Measurements from ENCODE around the gene FASLG.

FASLG gene

GRCh38 chr1:172630868-172631267, 28.0 kb upstream of the FASLG start:
- Mint-ChIP-seq H3K27me3 (peaks cover 4% of the 10 kb centered on the region), H3K4me1 (ENCODE audit: low read depth) (peaks cover 41% of the 10 kb centered on the region), H3K27ac (peak overlapping the region; percentile 13), H3K36me3 (peaks cover 2% of the 10 kb centered on the region), H3K9me3 (ENCODE audit: low read depth) (no peaks in the 10 kb centered on the region), H3K4me3 (no peak overlapping the region)

GRCh38 chr1:172637522-172637921, 21.4 kb upstream of the FASLG start:
- no peaks in the 10 kb centered on the region for H3K27me3 Mint-ChIP-seq
- peaks cover 64% of the 10 kb centered on the region for H3K4me1 Mint-ChIP-seq (ENCODE audit: low read depth)
- H3K9me3 Mint-ChIP-seq (ENCODE audit: low read depth), result peaks cover 7% of the 10 kb centered on the region
- peak overlapping the region; percentile 100 for H3K27ac Mint-ChIP-seq
- H3K36me3 Mint-ChIP-seq, result peaks cover 6% of the 10 kb centered on the region
- H3K4me3 Mint-ChIP-seq, result peak overlapping the region; percentile 64

- H3K27me3 Mint-ChIP-seq, result no peaks in the 10 kb centered on the region
- H3K36me3 Mint-ChIP-seq, result peaks cover 6% of the 10 kb centered on the region
- peaks cover 7% of the 10 kb centered on the region for H3K9me3 Mint-ChIP-seq (ENCODE audit: low read depth)
- peak overlapping the region; percentile 100 for H3K27ac Mint-ChIP-seq
- H3K4me1 Mint-ChIP-seq (ENCODE audit: low read depth), result peaks cover 69% of the 10 kb centered on the region
- peak overlapping the region; percentile 71 for H3K4me3 Mint-ChIP-seq
Observed at GRCh38 chr1:172638249-172638648, 20.7 kb upstream of the FASLG start.

GRCh38 chr1:172638885-172639831, 19.7 kb upstream of the FASLG start:
- H3K4me1 Mint-ChIP-seq (ENCODE audit: low read depth), result peaks cover 78% of the 10 kb centered on the region
- H3K27ac Mint-ChIP-seq, result peak overlapping the region; percentile 100
- peaks cover 7% of the 10 kb centered on the region for H3K9me3 Mint-ChIP-seq (ENCODE audit: low read depth)
- H3K27me3 Mint-ChIP-seq, result no peaks in the 10 kb centered on the region
- H3K36me3 Mint-ChIP-seq, result peaks cover 6% of the 10 kb centered on the region
- peak overlapping the region; percentile 71 for H3K4me3 Mint-ChIP-seq

GRCh38 chr1:172640111-172640510, 18.8 kb upstream of the FASLG start:
- Mint-ChIP-seq H3K4me1 (ENCODE audit: low read depth) (peaks cover 88% of the 10 kb centered on the region), H3K36me3 (peaks cover 6% of the 10 kb centered on the region), H3K4me3 (peak overlapping the region; percentile 71), H3K27me3 (peaks cover 2% of the 10 kb centered on the region), H3K9me3 (ENCODE audit: low read depth) (peaks cover 7% of the 10 kb centered on the region), H3K27ac (peak overlapping the region; percentile 100)

- peaks cover 6% of the 10 kb centered on the region for H3K36me3 Mint-ChIP-seq
- H3K27ac Mint-ChIP-seq, result peak overlapping the region; percentile 100
- peaks cover 97% of the 10 kb centered on the region for H3K4me1 Mint-ChIP-seq (ENCODE audit: low read depth)
- peaks cover 7% of the 10 kb centered on the region for H3K9me3 Mint-ChIP-seq (ENCODE audit: low read depth)
- H3K27me3 Mint-ChIP-seq, result peaks cover 2% of the 10 kb centered on the region
- peak overlapping the region; percentile 36 for H3K4me3 Mint-ChIP-seq
Observed at GRCh38 chr1:172641492-172641891, 17.4 kb upstream of the FASLG start.

GRCh38 chr1:172642970-172643369, 15.9 kb upstream of the FASLG start:
- H3K4me1 Mint-ChIP-seq (ENCODE audit: low read depth), result peaks cover 99% of the 10 kb centered on the region
- H3K27ac Mint-ChIP-seq, result peak overlapping the region; percentile 46
- no peaks in the 10 kb centered on the region for H3K9me3 Mint-ChIP-seq (ENCODE audit: low read depth)
- H3K27me3 Mint-ChIP-seq, result peaks cover 2% of the 10 kb centered on the region
- H3K4me3 Mint-ChIP-seq, result peak overlapping the region; percentile 43
- no peaks in the 10 kb centered on the region for H3K36me3 Mint-ChIP-seq

GRCh38 chr1:172646653-172647052, 12.2 kb upstream of the FASLG start:
- Mint-ChIP-seq H3K36me3 (no peaks in the 10 kb centered on the region), H3K4me3 (no peak overlapping the region), H3K4me1 (ENCODE audit: low read depth) (peaks cover 73% of the 10 kb centered on the region), H3K9me3 (ENCODE audit: low read depth) (no peaks in the 10 kb centered on the region), H3K27me3 (peaks cover 2% of the 10 kb centered on the region), H3K27ac (peak overlapping the region; percentile 84)

- Mint-ChIP-seq H3K4me1 (ENCODE audit: low read depth) (peaks cover 68% of the 10 kb centered on the region), H3K9me3 (ENCODE audit: low read depth) (no peaks in the 10 kb centered on the region), H3K27ac (peak overlapping the region; percentile 84)
Observed at GRCh38 chr1:172647110-172647564, 11.8 kb upstream of the FASLG start.

GRCh38 chr1:172647987-172648386, 10.9 kb upstream of the FASLG start:
- peak overlapping the region; percentile 42 for H3K4me3 Mint-ChIP-seq
- H3K4me1 Mint-ChIP-seq (ENCODE audit: low read depth), result peaks cover 62% of the 10 kb centered on the region
- H3K36me3 Mint-ChIP-seq, result no peaks in the 10 kb centered on the region

More at GRCh38 chr1:172647110-172647564, 11.8 kb upstream of the FASLG start:
- H3K27me3 Mint-ChIP-seq, result peaks cover 2% of the 10 kb centered on the region
- peak overlapping the region; percentile 27 for H3K4me3 Mint-ChIP-seq
- no peaks in the 10 kb centered on the region for H3K36me3 Mint-ChIP-seq

GRCh38 chr1:172650474-172651193, 8.3 kb upstream of the FASLG start:
- no peaks in the 10 kb centered on the region for H3K9me3 Mint-ChIP-seq (ENCODE audit: low read depth)
- peaks cover 2% of the 10 kb centered on the region for H3K27me3 Mint-ChIP-seq
- H3K27ac Mint-ChIP-seq, result no peak overlapping the region
- H3K36me3 Mint-ChIP-seq, result no peaks in the 10 kb centered on the region
- no peak overlapping the region for H3K4me3 Mint-ChIP-seq
- H3K4me1 Mint-ChIP-seq (ENCODE audit: low read depth), result peaks cover 49% of the 10 kb centered on the region

More at GRCh38 chr1:172647987-172648386, 10.9 kb upstream of the FASLG start:
- Mint-ChIP-seq H3K27me3 (peaks cover 2% of the 10 kb centered on the region), H3K9me3 (ENCODE audit: low read depth) (no peaks in the 10 kb centered on the region), H3K27ac (peak overlapping the region; percentile 84)

- Mint-ChIP-seq H3K9me3 (ENCODE audit: low read depth) (no peaks in the 10 kb centered on the region), H3K27ac (no peak overlapping the region), H3K27me3 (peaks cover 5% of the 10 kb centered on the region), H3K4me1 (ENCODE audit: low read depth) (peaks cover 29% of the 10 kb centered on the region), H3K36me3 (no peaks in the 10 kb centered on the region), H3K4me3 (no peak overlapping the region)
Observed at GRCh38 chr1:172653015-172653709, 5.7 kb upstream of the FASLG start.

GRCh38 chr1:172654535-172654934, 4.4 kb upstream of the FASLG start:
- Mint-ChIP-seq H3K9me3 (ENCODE audit: low read depth) (no peaks in the 10 kb centered on the region), H3K4me3 (no peak overlapping the region), H3K27me3 (peaks cover 5% of the 10 kb centered on the region), H3K27ac (no peak overlapping the region), H3K36me3 (no peaks in the 10 kb centered on the region), H3K4me1 (ENCODE audit: low read depth) (peaks cover 36% of the 10 kb centered on the region)

- Mint-ChIP-seq H3K27me3 (peaks cover 5% of the 10 kb centered on the region), H3K9me3 (ENCODE audit: low read depth) (no peaks in the 10 kb centered on the region), H3K4me1 (ENCODE audit: low read depth) (peaks cover 51% of the 10 kb centered on the region), H3K36me3 (peaks cover 10% of the 10 kb centered on the region), H3K27ac (no peak overlapping the region), H3K4me3 (no peak overlapping the region)
Observed at GRCh38 chr1:172656576-172656975, 2.3 kb upstream of the FASLG start.
